Erythroblast (primary cell): ENCODE measurements around the gene PYGL.

Experiments used
- GATA1 ChIP-seq: IDR thresholded peaks from 2 replicates; pipeline ENCODE4 v1.6.1; 2011; ENCODE audit warnings: low read depth, mild to moderate bottlenecking, control low read depth, low read length, moderate library complexity
- POLR2A ChIP-seq: IDR thresholded peaks from 2 replicates; pipeline ENCODE4 v1.6.1; 2011; ENCODE audit warnings: mild to moderate bottlenecking, low read length

DNA sequence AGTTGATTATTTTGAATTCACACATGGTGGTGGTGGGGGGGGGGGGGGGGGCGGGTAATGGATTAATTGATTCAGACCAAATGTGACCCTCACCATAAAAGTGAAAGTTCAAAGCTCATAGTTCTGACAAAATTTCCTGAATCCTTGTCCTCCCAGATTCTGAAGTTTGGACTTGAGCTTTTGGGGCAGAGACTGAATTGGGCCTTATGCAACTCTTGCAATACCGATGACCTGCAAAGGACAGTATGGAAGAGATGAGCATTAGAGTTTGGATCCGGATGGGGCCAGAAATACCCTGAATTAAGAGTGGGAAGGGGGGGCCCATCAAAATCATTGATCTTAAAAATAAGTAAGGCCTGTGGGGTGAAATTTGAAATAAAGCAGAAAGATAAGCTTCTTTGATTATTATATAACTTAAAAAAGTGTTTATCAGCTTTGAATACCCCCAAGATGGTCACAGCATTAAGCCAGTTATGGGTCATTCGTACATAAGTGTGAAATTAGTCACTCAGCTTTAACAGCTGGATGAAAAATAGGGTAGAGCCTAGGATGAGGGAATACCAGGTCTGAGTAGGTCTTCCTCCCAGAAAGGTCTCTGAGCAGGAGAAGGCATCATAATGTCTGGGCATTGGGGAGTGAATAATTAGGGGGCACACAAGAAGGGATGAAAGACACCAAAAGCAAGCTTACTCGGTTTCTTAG lies 2.1 kb upstream of the PYGL start:
- TF ChIP-seq POLR2A (no peak), GATA1 (no peak)
